Measurements from ENCODE around the gene RILPL1.

DNA sequence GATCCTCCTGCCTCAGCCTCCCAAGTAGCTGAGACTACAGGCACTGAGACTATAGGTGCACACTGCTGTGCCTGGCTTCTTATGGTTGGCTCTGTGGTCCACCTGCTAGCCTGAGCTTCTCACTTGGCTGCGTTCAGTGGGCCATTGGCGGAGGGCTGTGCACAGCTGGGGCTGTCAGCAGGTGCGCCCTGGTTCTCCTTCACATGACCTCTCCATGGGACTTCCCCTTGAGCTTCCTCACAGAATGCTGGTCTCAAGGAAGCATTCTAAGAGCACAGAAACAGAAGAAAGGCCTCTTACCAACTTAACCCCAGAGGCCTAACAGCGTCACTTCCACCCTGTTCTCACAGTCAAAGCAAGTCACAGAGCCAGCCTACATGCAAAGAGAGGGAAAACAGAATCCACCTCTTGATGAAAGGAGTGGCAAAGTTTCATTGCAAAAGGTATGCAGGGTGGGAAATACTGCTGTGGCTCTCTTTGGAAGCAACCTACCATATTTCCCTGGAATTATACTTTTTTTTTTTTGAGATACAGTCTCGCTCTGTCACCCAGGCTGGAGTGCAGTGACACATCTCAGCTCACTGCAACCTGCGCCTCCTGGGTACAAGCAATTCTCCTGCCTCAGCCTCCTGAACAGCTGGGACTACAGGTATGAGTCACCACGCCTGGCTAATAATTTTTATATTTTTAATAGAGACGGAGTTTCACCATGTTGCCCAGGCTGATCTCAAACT lies 106.3 kb downstream of the RILPL1 start:
- TF ChIP-seq POLR2AphosphoS5 (IDR thresholded peaks at IDR 0.05; ENCODE audit: borderline replicate concordance, low read depth, low read length) (no peak), EZH2 (IDR thresholded peaks at IDR 0.05) (no peak), FOXP2 (optimal IDR thresholded peaks at IDR 0.05; ENCODE audit: control extremely low read depth, extremely low read length, insufficient read depth) (no peak)
